HepG2 (cell line): ENCODE data around the gene PHKB. TPM values are rescaled to one million over a fixed set of nuclear protein-coding genes. Genes with fewer than 3 reads are reported as not detected.

Source experiments
- ATAC-seq: fragments of 200-7000 bp; cut with Tn5 transposase; 3 replicates; pipeline ENCODE4 v1.9.1; 2020; ENCODE audit warnings: mild to moderate bottlenecking, moderate library complexity
- BruUV-seq: library from RNA; stranded (reverse); fragments of 400-500 nt; replicated peaks from 2 replicates; lab custom pipeline; 2021; lab: Mats Ljungman, UMichigan
- CTCF ChIA-PET: fragments of 300-600 bp; formaldehyde crosslinking; extraction: SDS; loops from one replicate; lab custom pipeline; 2021; ENCODE audit warnings: low total read pairs, inconsistent platforms, low intra/inter-chr PET ratio; lab: Yijun Ruan, JAX
- POLR2A ChIA-PET: fragments of 350-600 bp; sonication (Branson Sonifier 250); formaldehyde crosslinking; loops from one replicate; lab custom pipeline; 2020; ENCODE audit warnings: antibody characterized with exemption, inconsistent platforms; lab: Yijun Ruan, JAX
- DNase-seq: peaks from one replicate; pipeline ENCODE4 v3.0.0-alpha.2; 2015; ENCODE audit warnings: low spot score
- FAIRE-seq: peaks from 3 replicates; lab custom pipeline; 2011; peaks lifted over from hg19 to GRCh38; lab: Jason Lieb, UNC
- H2AFZ ChIP-seq: one replicate; pipeline ENCODE4 v1.6.1; 2011; ENCODE audit warnings: low read length, inconsistent platforms
- H3K27ac ChIP-seq: fragments of 300-600 bp; 3 replicates; pipeline ENCODE4 v1.8.0; 2011; ENCODE audit warnings: mixed run types, mild to moderate bottlenecking, mixed read lengths, low read length, inconsistent platforms; ENCODE audit not compliant: insufficient read depth; ENCODE audit errors: extremely low read length
- H3K27me3 ChIP-seq, 2 experiments: fragments of 200-600 bp in 1 of 2; 2 replicates in 1 of 2; 3 replicates in 1 of 2; pipeline versions ENCODE4 v1.6.0 to v1.8.0; 2011; ENCODE audit warnings: low read length in 2 of 2, mild to moderate bottlenecking in 2 of 2, moderate library complexity in 2 of 2, inconsistent platforms in 1 of 2; ENCODE audit not compliant: insufficient read depth in 2 of 2, control insufficient read depth in 1 of 2
- H3K36me3 ChIP-seq, 2 experiments: fragments of 200-600 bp in 1 of 2; replicated peaks in 1 of 2; 2 replicates in 1 of 2; 3 replicates in 1 of 2; pipeline versions ENCODE4 v1.5.1 to v1.8.0; 2011; ENCODE audit warnings: low read length in 2 of 2, inconsistent platforms in 1 of 2; ENCODE audit not compliant: insufficient read depth in 2 of 2, control insufficient read depth in 1 of 2
- H3K4me1 ChIP-seq: 2 replicates; pipeline ENCODE4 v1.5.1; 2012; ENCODE audit warnings: low read length, inconsistent platforms; ENCODE audit not compliant: insufficient read depth
- H3K4me2 ChIP-seq: 2 replicates; pipeline ENCODE4 v1.6.0; 2011; ENCODE audit warnings: low read depth, low read length, inconsistent platforms
- H3K4me3 ChIP-seq, 3 experiments: fragments of 200-600 bp in 1 of 3; sonication (generic), shearing (Covaris generic) in 1 of 3; replicated peaks in 1 of 3; 2 replicates each; pipeline ENCODE4 v1.5.1; 2011 to 2016; ENCODE audit warnings: low read length in 3 of 3, inconsistent platforms in 2 of 3, low read depth in 2 of 3, mild to moderate bottlenecking in 2 of 3, control low read depth in 1 of 3, mixed read lengths in 1 of 3; ENCODE audit not compliant: insufficient read depth in 1 of 3
- H3K79me2 ChIP-seq: one replicate; pipeline ENCODE4 v1.6.1; 2011; ENCODE audit warnings: low read length, inconsistent platforms; ENCODE audit not compliant: insufficient read depth
- H3K9ac ChIP-seq: 2 replicates; pipeline ENCODE4 v1.6.0; 2011; ENCODE audit warnings: mild to moderate bottlenecking, low read depth, low read length, inconsistent platforms; ENCODE audit not compliant: insufficient read depth
- H3K9me3 ChIP-seq: 2 replicates; pipeline ENCODE4 v1.5.1; 2012; ENCODE audit warnings: mild to moderate bottlenecking, low read length
- H4K20me1 ChIP-seq: 2 replicates; pipeline ENCODE4 v1.6.0; 2011; ENCODE audit warnings: inconsistent platforms, mild to moderate bottlenecking, low read length, moderate library complexity; ENCODE audit not compliant: insufficient read depth
- ATF7 ChIP-seq, 2 experiments: fragments of 450-650 bp in 1 of 2; sonication (generic) in 1 of 2; formaldehyde crosslinking in 1 of 2; IDR thresholded peaks; 2 replicates each; pipeline versions ENCODE4 v1.4.0 to v1.6.1; 2016 to 2020; ENCODE audit warnings: antibody characterized with exemption in 1 of 2, mild to moderate bottlenecking in 1 of 2, missing genetic modification reagents in 1 of 2
- GABPA ChIP-seq, 2 experiments: IDR thresholded peaks; 2 replicates each; pipeline ENCODE4 v1.6.1; 2011 to 2016; ENCODE audit warnings: low read depth in 2 of 2, low read length in 1 of 2, missing biosample characterization in 1 of 2, missing genetic modification characterization in 1 of 2
- MYPOP ChIP-seq: sonication (generic); formaldehyde crosslinking; IDR thresholded peaks from 2 replicates; pipeline ENCODE4 v1.8.1; 2023; ENCODE audit warnings: mild to moderate bottlenecking, moderate library complexity, missing genetic modification reagents
- NFE2L2 ChIP-seq: fragments of 150-350 bp; IDR thresholded peaks from 2 replicates; pipeline ENCODE4 v1.6.1; 2014; ENCODE audit warnings: low read length
- PHF20 ChIP-seq: sonication (generic); formaldehyde crosslinking; IDR thresholded peaks from 2 replicates; pipeline ENCODE4 v1.5.0; 2020; ENCODE audit warnings: mild to moderate bottlenecking, missing genetic modification reagents
- SOX5 ChIP-seq: IDR thresholded peaks from 2 replicates; pipeline ENCODE4 v1.6.1; 2016; ENCODE audit warnings: borderline replicate concordance
- SUZ12 ChIP-seq: fragments of 150-350 bp; IDR thresholded peaks from 2 replicates; pipeline ENCODE4 v1.6.1; 2014; ENCODE audit warnings: low read depth, low read length
- YEATS4 ChIP-seq: sonication (generic); formaldehyde crosslinking; IDR thresholded peaks from 2 replicates; pipeline ENCODE4 v1.4.0; 2020; ENCODE audit warnings: missing genetic modification reagents, borderline replicate concordance
- ZBTB3 ChIP-seq: sonication (generic); formaldehyde crosslinking; IDR thresholded peaks from 2 replicates; pipeline ENCODE4 v1.4.0; 2020; ENCODE audit warnings: low read depth, mild to moderate bottlenecking, moderate library complexity, missing genetic modification reagents, borderline replicate concordance
- ZNF160 ChIP-seq: sonication (generic); formaldehyde crosslinking; IDR thresholded peaks from 2 replicates; pipeline ENCODE4 v1.8.0; 2022; ENCODE audit warnings: mild to moderate bottlenecking, inconsistent platforms, missing genetic modification reagents
- ZNF530 ChIP-seq: sonication (generic); formaldehyde crosslinking; IDR thresholded peaks from 2 replicates; pipeline ENCODE4 v1.5.0; 2020; ENCODE audit warnings: low read depth, mild to moderate bottlenecking, missing genetic modification reagents
- ZNF709 ChIP-seq: sonication (generic); formaldehyde crosslinking; IDR thresholded peaks from 2 replicates; pipeline ENCODE4 v1.5.0; 2020; ENCODE audit warnings: mild to moderate bottlenecking, missing genetic modification reagents
- ZNF720 ChIP-seq: sonication (generic); formaldehyde crosslinking; IDR thresholded peaks from 2 replicates; pipeline ENCODE4 v1.4.0; 2020; ENCODE audit warnings: missing genetic modification reagents
- ZNF777 ChIP-seq: sonication (generic); formaldehyde crosslinking; IDR thresholded peaks from 2 replicates; pipeline ENCODE4 v1.4.0; 2020; ENCODE audit warnings: missing genetic modification reagents
- ZNF784 ChIP-seq: sonication (generic); formaldehyde crosslinking; IDR thresholded peaks from 2 replicates; pipeline ENCODE4 v1.5.1; 2020; ENCODE audit warnings: missing genetic modification reagents, mild to moderate bottlenecking, borderline replicate concordance
- ZSCAN21 ChIP-seq: sonication (generic); formaldehyde crosslinking; IDR thresholded peaks from 2 replicates; pipeline ENCODE4 v1.8.0; 2022; ENCODE audit warnings: mild to moderate bottlenecking, missing genetic modification reagents, moderate library complexity, borderline replicate concordance
- WGBS: methylation state at CpG from one replicate; pipeline ENCODE4 v1.1.6; 2017; ENCODE audit warnings: low lambda C conversion rate; 5-methylcytosine and 5-hydroxymethylcytosine counted together
- in situ Hi-C: cut with HindIII; loops from 2 replicates; pipeline ENCODE4 v1.10.0; 2017; ENCODE audit warnings: low pct_unique_long_range_greater_than_20kb; ENCODE audit not compliant: extremely low pct_ligation_motif_present
- intact Hi-C: fragments of 100-400 bp; cut with micrococcal nuclease; formaldehyde crosslinking; loops from one replicate; pipeline ENCODE4 v1.10.0; 2022; ENCODE audit not compliant: unreplicated experiment
- polyA plus RNA-seq, 8 experiments: library from polyadenylated mRNA; depleted of rRNA in 3 of 8; stranded (reverse) in 7 of 8; unstranded in 1 of 8; fragments of >200 nt; fragmentation: Illumina TruSeq in 4 of 8; extraction: Trizol in 4 of 8; gene quantifications; 2 replicates each; pipeline versions ENCODE4 v1.2.1 to v1.2.3, GENCODE V29; 2011 to 2016; ENCODE audit warnings: low read depth in 4 of 8, missing spikeins in 1 of 8, mixed read lengths in 1 of 8; ENCODE audit not compliant: insufficient read depth in 1 of 8
- total RNA-seq, 5 experiments: library from RNA; depleted of rRNA; stranded (reverse); fragments of >200 nt; fragmentation: Illumina TruSeq; extraction: Trizol; gene quantifications; 2 replicates each; pipeline ENCODE4 v1.2.3, GENCODE V29; 2016; ENCODE audit warnings: low read depth in 1 of 5

PHKB gene
- total and polyA plus RNA-seq, 2 of the 13 experiments (the other 11 are each of a cell fraction or from before 2014, with no cell fraction given), result 66.0 to 80.8 TPM

DNA sequence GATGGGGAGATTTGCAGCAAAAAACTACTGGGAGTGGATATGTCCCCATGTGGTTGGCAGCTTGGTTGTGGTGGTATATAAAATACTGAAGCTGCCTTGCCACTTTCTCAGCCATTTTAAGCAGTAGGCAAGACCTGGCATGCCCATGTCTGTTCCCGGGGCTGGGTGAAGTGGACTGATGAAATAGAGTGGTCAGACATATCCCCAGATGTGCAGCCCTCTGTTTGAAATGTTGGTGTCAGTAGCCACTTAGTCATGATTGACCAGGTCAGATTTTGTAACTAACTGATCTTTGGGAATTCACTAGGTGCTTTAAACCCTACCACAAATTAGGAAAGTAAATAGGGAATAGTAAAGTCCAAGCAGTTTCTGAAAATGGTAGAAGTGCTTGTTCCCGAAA is 151.6 kb downstream of the PHKB start:
- CTCF ChIA-PET, result no interaction called here
- no peak overlapping the region for H2AFZ ChIP-seq
- FAIRE-seq, result no peak
- intact Hi-C loops, result no loop called here
- WGBS, result 86% methylated on average over 2 of the region's 2 CpGs
- H3K4me2 ChIP-seq, result no peak overlapping the region
- BruUV-seq, result no TSS peak
- peaks cover 13% of the 10 kb centered on the region for H3K4me1 ChIP-seq
- no peak overlapping the region for H3K4me3 ChIP-seq
- H3K9me3 ChIP-seq, result no peaks in the 10 kb centered on the region
- no peak overlapping the region for H3K27ac ChIP-seq
- TF ChIP-seq ZNF160, result no peak
- TF ChIP-seq MYPOP (CRISPR knock-in tag), result no peak
- no peak for TF ChIP-seq SUZ12
- TF ChIP-seq ZNF777 (CRISPR knock-in tag), result no peak
- TF ChIP-seq SOX5 (CRISPR knock-in tag), result no peak
- TF ChIP-seq ATF7 (IDR thresholded peaks at IDR 0.05), result no peak
- no peak for TF ChIP-seq ATF7 (CRISPR knock-in tag; IDR thresholded peaks at IDR 0.05)
- TF ChIP-seq NFE2L2, result no peak
- TF ChIP-seq ZNF530, result no peak
- TF ChIP-seq ZSCAN21 (CRISPR knock-in tag), result no peak
- no peak for TF ChIP-seq GABPA (IDR thresholded peaks at IDR 0.05; ENCODE audit: low read depth, low read length)
- no peak for TF ChIP-seq GABPA (CRISPR knock-in tag; IDR thresholded peaks at IDR 0.05; ENCODE audit: low read depth)
- TF ChIP-seq PHF20 (CRISPR knock-in tag), result no peak
- TF ChIP-seq ZBTB3 (CRISPR knock-in tag), result no peak
- TF ChIP-seq ZNF720, result no peak
- TF ChIP-seq ZNF784 (CRISPR knock-in tag), result no peak
- no peak for TF ChIP-seq ZNF709
- no peak for TF ChIP-seq YEATS4 (CRISPR knock-in tag)
- TF ChIP-seq, all 625 proteins: peak for 0
- Histone ChIP-seq H3K27me3 (no peaks in the 10 kb centered on the region), H3K36me3 (peaks cover 5 to 15% of the 10 kb centered on the region in 2 experiments; a peak in 3 of 5 replicates), H3K9ac (no peak overlapping the region), H3K79me2 (no peaks in the 10 kb centered on the region), H4K20me1 (no peaks in the 10 kb centered on the region)
- POLR2A ChIA-PET, result no interaction called here
- in situ Hi-C loops, result no loop called here
- ATAC-seq, result peak; percentile 31; the same call in 1 of the 3 replicates
- DNase-seq, result no peak
